A549 (cell line): ENCODE results near the gene ZFP62. TPM values are rescaled to one million over a fixed set of nuclear protein-coding genes. Genes with fewer than 3 reads are reported as not detected.

Experiments
- ATAC-seq, 2 experiments: fragments of 200-7000 bp in 1 of 2; fragments of >200 bp in 1 of 2; cut with Nextera tagmentation in 1 of 2; cut with Tn5 transposase in 1 of 2; 3 replicates each; pipeline versions ENCODE4 v1.8.0 to v1.9.1; 2018 to 2020; ENCODE audit warnings: mild to moderate bottlenecking in 1 of 2, moderate library complexity in 1 of 2
- CTCF ChIA-PET: fragments of 300-600 bp; sonication (Branson Sonifier 250); formaldehyde crosslinking; extraction: SDS; loops from one replicate; lab custom pipeline; 2021; ENCODE audit warnings: antibody characterized with exemption, inconsistent platforms; lab: Yijun Ruan, JAX
- POLR2A ChIA-PET: fragments of 350-600 bp; formaldehyde crosslinking; extraction: SDS; loops from one replicate; lab custom pipeline; 2021; ENCODE audit warnings: antibody characterized with exemption, inconsistent platforms; lab: Yijun Ruan, JAX
- DNase-seq, 2 experiments: peaks; one replicate each; pipeline versions ENCODE4 v3.0.0 to v3.0.0-alpha.2; 2011 to 2016; ENCODE audit warnings: low read depth in 1 of 2, low spot score in 1 of 2
- FAIRE-seq: peaks from 2 replicates; lab custom pipeline; 2011; peaks lifted over from hg19 to GRCh38; lab: Jason Lieb, UNC
- H3K27ac ChIP-seq, 2 experiments: fragments of >200 bp; sonication (Bioruptor Twin); formaldehyde crosslinking; 3 replicates each; pipeline ENCODE4 v1.5.1; 2016 to 2017
- H3K4me1 ChIP-seq: fragments of >200 bp; sonication (Bioruptor Twin); formaldehyde crosslinking; 3 replicates; pipeline ENCODE4 v1.6.1; 2016
- H3K4me2 ChIP-seq: fragments of >200 bp; sonication (Bioruptor Twin); formaldehyde crosslinking; 3 replicates; pipeline ENCODE4 v1.6.1; 2016
- H3K4me3 ChIP-seq: fragments of >200 bp; sonication (Bioruptor Twin); formaldehyde crosslinking; 3 replicates; pipeline ENCODE4 v1.5.1; 2016
- H3K9me3 ChIP-seq: fragments of >200 bp; sonication (Bioruptor Twin); formaldehyde crosslinking; 3 replicates; pipeline ENCODE4 v1.6.1; 2016
- BHLHE40 ChIP-seq: IDR thresholded peaks from 2 replicates; pipeline ENCODE4 v1.6.1; 2012; ENCODE audit warnings: low read depth, low read length, inconsistent platforms
- CBX2 ChIP-seq: fragments of 200-600 bp; sonication (generic); IDR thresholded peaks from 2 replicates; pipeline ENCODE4 v1.6.1; 2016; ENCODE audit warnings: low read depth, mild to moderate bottlenecking, borderline replicate concordance
- CBX8 ChIP-seq: fragments of 200-600 bp; sonication (generic); IDR thresholded peaks from 2 replicates; pipeline ENCODE4 v1.6.1; 2016
- EHMT2 ChIP-seq: fragments of 200-600 bp; sonication (generic); IDR thresholded peaks from 2 replicates; pipeline ENCODE4 v1.6.1; 2016; ENCODE audit warnings: antibody characterized with exemption, low read depth, mild to moderate bottlenecking, moderate library complexity
- EP300 ChIP-seq, 2 experiments: fragments of >200 bp; sonication (Bioruptor Twin); formaldehyde crosslinking; IDR thresholded peaks; 2 replicates in 1 of 2; 3 replicates in 1 of 2; pipeline ENCODE4 v1.6.1; 2016 to 2017
- FOXS1 ChIP-seq: fragments of 250-450 bp; sonication (Bioruptor Pico); IDR thresholded peaks from 2 replicates; pipeline ENCODE4 v1.5.0; 2020; ENCODE audit warnings: mild to moderate bottlenecking, moderate library complexity
- HOXA7 ChIP-seq: fragments of 250-450 bp; sonication (Bioruptor Pico); IDR thresholded peaks from 2 replicates; pipeline ENCODE4 v1.5.0; 2020; ENCODE audit warnings: mild to moderate bottlenecking, moderate library complexity
- JUN ChIP-seq, 2 experiments: fragments of >200 bp; sonication (Bioruptor Twin); formaldehyde crosslinking; IDR thresholded peaks; 2 replicates in 1 of 2; 3 replicates in 1 of 2; pipeline ENCODE4 v1.6.1; 2016 to 2017
- NR3C1 ChIP-seq: fragments of >200 bp; sonication (Bioruptor Twin); formaldehyde crosslinking; IDR thresholded peaks from 3 replicates; pipeline ENCODE4 v1.6.1; 2017
- PHF8 ChIP-seq: fragments of 200-600 bp; sonication (generic); IDR thresholded peaks from 2 replicates; pipeline ENCODE4 v1.6.1; 2016; ENCODE audit warnings: low read depth, mild to moderate bottlenecking, antibody characterized with exemption, moderate library complexity, borderline replicate concordance
- POLR2A ChIP-seq: IDR thresholded peaks from 2 replicates; pipeline ENCODE4 v1.6.1; 2012; ENCODE audit warnings: mild to moderate bottlenecking, low read length
- POLR2AphosphoS2 ChIP-seq: conservative IDR thresholded peaks from 2 replicates; pipeline ENCODE4 v1.6.1; 2012; ENCODE audit warnings: low read length, improper control_type of control experiment, inconsistent platforms
- RAD21 ChIP-seq, 2 experiments: fragments of >200 bp in 1 of 2; sonication (Bioruptor Twin) in 1 of 2; formaldehyde crosslinking in 1 of 2; IDR thresholded peaks in 1 of 2; conservative IDR thresholded peaks in 1 of 2; 2 replicates in 1 of 2; 3 replicates in 1 of 2; pipeline ENCODE4 v1.6.1; 2012 to 2018; ENCODE audit warnings: inconsistent platforms in 1 of 2
- RFX5 ChIP-seq: fragments of 450-650 bp; IDR thresholded peaks from 2 replicates; pipeline ENCODE4 v1.7.1; 2014; ENCODE audit warnings: antibody characterized with exemption, mild to moderate bottlenecking, moderate library complexity
- RNF2 ChIP-seq: fragments of 200-600 bp; sonication (generic); IDR thresholded peaks from 2 replicates; pipeline ENCODE4 v1.6.1; 2016; ENCODE audit warnings: low read depth, mild to moderate bottlenecking, antibody characterized with exemption, moderate library complexity, borderline replicate concordance
- SREBF2 ChIP-seq: fragments of 450-650 bp; IDR thresholded peaks from 2 replicates; pipeline ENCODE4 v1.6.1; 2014; ENCODE audit warnings: mild to moderate bottlenecking, moderate library complexity
- TP53 ChIP-seq: fragments of 250-450 bp; sonication (Bioruptor Pico); IDR thresholded peaks from 2 replicates; pipeline ENCODE4 v1.5.0; 2021; ENCODE audit warnings: mild to moderate bottlenecking, moderate library complexity
- WGBS: methylation state at CpG from one replicate; pipeline ENCODE4 v1.1.6; 2017; ENCODE audit errors: missing lambda C conversion rate; 5-methylcytosine and 5-hydroxymethylcytosine counted together
- polyA plus RNA-seq, 4 experiments: library from polyadenylated mRNA; depleted of rRNA in 3 of 4; stranded (reverse); fragments of >200 nt; fragmentation: RNase III in 1 of 4; extraction: RNeasy Plus Mini Kit Qiagen cat#74134 plus additional on column Dnase treatment in 1 of 4; gene quantifications; 2 replicates in 3 of 4; 3 replicates in 1 of 4; pipeline ENCODE4 v1.2.3, GENCODE V29; 2011 to 2017
- TF ChIP-seq, protein P1 (sequence below): IDR thresholded peaks from 2 replicates; pipeline ENCODE4 v1.6.1; 2012
- TF ChIP-seq, protein P2 (sequence below): fragments of 250-450 bp; sonication (Bioruptor Pico); IDR thresholded peaks from 2 replicates; pipeline ENCODE4 v1.5.0; 2021; ENCODE audit warnings: mild to moderate bottlenecking, moderate library complexity, borderline replicate concordance
- TF ChIP-seq, protein P3 (sequence below): fragments of >200 bp; sonication (Bioruptor Twin); formaldehyde crosslinking; IDR thresholded peaks from 3 replicates; pipeline ENCODE4 v1.5.1; 2016
- TF ChIP-seq, protein P4 (sequence below): IDR thresholded peaks from 2 replicates; pipeline ENCODE4 v1.6.1; 2012; ENCODE audit warnings: low read depth, borderline replicate concordance
- TF ChIP-seq, protein P5 (sequence below): fragments of 250-450 bp; sonication (Bioruptor Pico); IDR thresholded peaks from 2 replicates; pipeline ENCODE4 v1.5.0; 2020; ENCODE audit warnings: low read depth, mild to moderate bottlenecking, moderate library complexity
- TF ChIP-seq, protein P6 (sequence below): fragments of 200-600 bp; sonication (generic); IDR thresholded peaks from 2 replicates; pipeline ENCODE4 v1.6.1; 2016; ENCODE audit warnings: antibody characterized with exemption, mild to moderate bottlenecking, moderate library complexity

The ZFP62 gene
- polyA plus RNA-seq, 2 of the 4 experiments (the other 2 are of a cell fraction): 13.9 to 23.4 TPM

DNA sequence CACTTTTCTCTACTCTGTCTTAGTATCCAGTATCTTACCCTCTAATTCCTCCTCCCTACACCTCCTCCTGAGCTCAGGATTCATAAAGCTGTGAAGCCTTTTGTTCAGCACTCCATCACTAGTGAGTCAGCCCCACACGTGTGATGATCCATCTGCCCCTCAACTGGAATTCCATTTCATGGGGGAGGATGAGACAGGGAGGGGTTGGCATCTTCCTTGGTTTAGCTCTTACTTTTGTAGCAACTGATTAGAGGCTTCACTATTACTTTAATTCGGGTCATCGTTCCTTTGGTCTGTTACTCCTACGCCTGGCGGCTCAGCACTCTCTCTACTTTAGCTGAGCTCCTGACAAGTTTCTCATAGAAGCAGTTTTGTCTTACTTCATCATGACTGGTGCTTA is 49.7 kb upstream of the ZFP62 start (continued):
- TF ChIP-seq, protein P1, sequence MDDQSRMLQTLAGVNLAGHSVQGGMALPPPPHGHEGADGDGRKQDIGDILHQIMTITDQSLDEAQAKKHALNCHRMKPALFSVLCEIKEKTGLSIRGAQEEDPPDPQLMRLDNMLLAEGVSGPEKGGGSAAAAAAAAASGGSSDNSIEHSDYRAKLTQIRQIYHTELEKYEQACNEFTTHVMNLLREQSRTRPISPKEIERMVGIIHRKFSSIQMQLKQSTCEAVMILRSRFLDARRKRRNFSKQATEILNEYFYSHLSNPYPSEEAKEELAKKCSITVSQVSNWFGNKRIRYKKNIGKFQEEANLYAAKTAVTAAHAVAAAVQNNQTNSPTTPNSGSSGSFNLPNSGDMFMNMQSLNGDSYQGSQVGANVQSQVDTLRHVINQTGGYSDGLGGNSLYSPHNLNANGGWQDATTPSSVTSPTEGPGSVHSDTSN: no peak
- TF ChIP-seq HOXA7 (no peak), CBX2 (no peak)

DNA sequence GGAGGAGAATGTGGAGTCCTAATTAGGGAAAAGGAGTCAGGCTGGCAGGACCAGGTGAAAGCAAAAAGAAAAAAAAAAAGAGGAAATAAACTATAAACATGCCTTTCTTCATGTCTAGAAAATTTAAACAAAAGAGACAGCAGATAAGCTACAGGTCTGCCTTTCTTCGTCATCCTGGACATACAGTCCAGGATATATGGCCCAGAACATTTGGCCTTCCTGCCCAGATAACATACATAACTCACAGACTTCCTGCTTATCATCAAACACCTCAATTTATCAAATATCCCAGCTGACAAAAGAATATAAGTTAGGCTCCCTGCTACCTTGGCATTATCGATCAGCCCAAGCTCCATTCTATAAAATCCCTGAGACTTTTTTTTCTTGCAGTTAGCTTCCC is 49.1 kb upstream of the ZFP62 start:
- ChIA-PET CTCF (interaction anchor here (1.7 kb wide), 1 partner anchor 11 kb away, joined by 4 read pairs; the partner anchor contains the start of gene BTNL8), POLR2A (no interaction called here)
- TF ChIP-seq EP300 (IDR thresholded peaks at IDR 0.05) (no peak), CBX8 (no peak), BHLHE40 (no peak), RNF2 (no peak), RFX5 (no peak), TP53 (CRISPR knock-in tag) (no peak), POLR2AphosphoS2 (no peak)
- TF ChIP-seq, protein P2, sequence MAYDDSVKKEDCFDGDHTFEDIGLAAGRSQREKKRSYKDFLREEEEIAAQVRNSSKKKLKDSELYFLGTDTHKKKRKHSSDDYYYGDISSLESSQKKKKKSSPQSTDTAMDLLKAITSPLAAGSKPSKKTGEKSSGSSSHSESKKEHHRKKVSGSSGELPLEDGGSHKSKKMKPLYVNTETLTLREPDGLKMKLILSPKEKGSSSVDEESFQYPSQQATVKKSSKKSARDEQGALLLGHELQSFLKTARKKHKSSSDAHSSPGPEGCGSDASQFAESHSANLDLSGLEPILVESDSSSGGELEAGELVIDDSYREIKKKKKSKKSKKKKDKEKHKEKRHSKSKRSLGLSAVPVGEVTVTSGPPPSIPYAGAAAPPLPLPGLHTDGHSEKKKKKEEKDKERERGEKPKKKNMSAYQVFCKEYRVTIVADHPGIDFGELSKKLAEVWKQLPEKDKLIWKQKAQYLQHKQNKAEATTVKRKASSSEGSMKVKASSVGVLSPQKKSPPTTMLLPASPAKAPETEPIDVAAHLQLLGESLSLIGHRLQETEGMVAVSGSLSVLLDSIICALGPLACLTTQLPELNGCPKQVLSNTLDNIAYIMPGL (CRISPR knock-in tag): no peak
- H3K27ac ChIP-seq: no peak overlapping the region
- 23% methylated on average over 2 of the region's 2 CpGs for WGBS
- ATAC-seq (no peak), DNase-seq (no peak), FAIRE-seq (no peak)
- no peak overlapping the region for H3K4me2 ChIP-seq
- no peaks in the 10 kb centered on the region for H3K4me1 ChIP-seq
- H3K4me3 ChIP-seq: no peak overlapping the region
- peaks cover 2% of the 10 kb centered on the region; the same call in 1 of the 3 replicates for H3K9me3 ChIP-seq

DNA sequence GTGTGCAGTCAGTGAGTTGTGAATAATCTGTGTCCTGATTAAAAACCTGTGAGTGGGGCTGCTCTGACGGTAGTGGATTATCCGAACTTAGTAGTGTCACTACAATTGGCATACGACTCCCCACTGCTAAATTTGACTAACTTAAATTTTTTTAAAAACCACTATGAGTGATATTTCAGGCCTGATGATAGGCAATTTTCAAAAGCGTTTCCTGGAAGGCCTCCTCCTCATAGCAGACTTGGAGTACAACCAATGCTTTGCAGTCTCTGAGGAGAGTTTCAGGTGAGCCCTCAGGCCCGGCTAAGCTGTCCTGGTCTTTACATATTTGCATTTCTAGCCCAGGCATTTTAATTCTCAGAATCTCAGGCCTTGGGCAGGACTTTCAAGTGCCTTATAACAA is 48.7 kb upstream of the ZFP62 start:
- TF ChIP-seq, protein P3, sequence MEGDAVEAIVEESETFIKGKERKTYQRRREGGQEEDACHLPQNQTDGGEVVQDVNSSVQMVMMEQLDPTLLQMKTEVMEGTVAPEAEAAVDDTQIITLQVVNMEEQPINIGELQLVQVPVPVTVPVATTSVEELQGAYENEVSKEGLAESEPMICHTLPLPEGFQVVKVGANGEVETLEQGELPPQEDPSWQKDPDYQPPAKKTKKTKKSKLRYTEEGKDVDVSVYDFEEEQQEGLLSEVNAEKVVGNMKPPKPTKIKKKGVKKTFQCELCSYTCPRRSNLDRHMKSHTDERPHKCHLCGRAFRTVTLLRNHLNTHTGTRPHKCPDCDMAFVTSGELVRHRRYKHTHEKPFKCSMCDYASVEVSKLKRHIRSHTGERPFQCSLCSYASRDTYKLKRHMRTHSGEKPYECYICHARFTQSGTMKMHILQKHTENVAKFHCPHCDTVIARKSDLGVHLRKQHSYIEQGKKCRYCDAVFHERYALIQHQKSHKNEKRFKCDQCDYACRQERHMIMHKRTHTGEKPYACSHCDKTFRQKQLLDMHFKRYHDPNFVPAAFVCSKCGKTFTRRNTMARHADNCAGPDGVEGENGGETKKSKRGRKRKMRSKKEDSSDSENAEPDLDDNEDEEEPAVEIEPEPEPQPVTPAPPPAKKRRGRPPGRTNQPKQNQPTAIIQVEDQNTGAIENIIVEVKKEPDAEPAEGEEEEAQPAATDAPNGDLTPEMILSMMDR: no peak
- TF ChIP-seq, protein P4, sequence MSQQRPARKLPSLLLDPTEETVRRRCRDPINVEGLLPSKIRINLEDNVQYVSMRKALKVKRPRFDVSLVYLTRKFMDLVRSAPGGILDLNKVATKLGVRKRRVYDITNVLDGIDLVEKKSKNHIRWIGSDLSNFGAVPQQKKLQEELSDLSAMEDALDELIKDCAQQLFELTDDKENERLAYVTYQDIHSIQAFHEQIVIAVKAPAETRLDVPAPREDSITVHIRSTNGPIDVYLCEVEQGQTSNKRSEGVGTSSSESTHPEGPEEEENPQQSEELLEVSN: no peak
- no peak for TF ChIP-seq SREBF2
- TF ChIP-seq PHF8: no peak
- TF ChIP-seq NR3C1: no peak
- no peak for TF ChIP-seq FOXS1 (CRISPR knock-in tag)
- TF ChIP-seq EHMT2: no peak
- no peak for TF ChIP-seq RAD21 (conservative IDR thresholded peaks at IDR 0.05 in 1 of 2, IDR thresholded peaks at IDR 0.05 in 1 of 2)
- no peak for TF ChIP-seq JUN (IDR thresholded peaks at IDR 0.05)
- no peak for TF ChIP-seq POLR2A
- TF ChIP-seq, protein P5, sequence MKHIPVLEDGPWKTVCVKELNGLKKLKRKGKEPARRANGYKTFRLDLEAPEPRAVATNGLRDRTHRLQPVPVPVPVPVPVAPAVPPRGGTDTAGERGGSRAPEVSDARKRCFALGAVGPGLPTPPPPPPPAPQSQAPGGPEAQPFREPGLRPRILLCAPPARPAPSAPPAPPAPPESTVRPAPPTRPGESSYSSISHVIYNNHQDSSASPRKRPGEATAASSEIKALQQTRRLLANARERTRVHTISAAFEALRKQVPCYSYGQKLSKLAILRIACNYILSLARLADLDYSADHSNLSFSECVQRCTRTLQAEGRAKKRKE (CRISPR knock-in tag): no peak
- TF ChIP-seq, protein P6, sequence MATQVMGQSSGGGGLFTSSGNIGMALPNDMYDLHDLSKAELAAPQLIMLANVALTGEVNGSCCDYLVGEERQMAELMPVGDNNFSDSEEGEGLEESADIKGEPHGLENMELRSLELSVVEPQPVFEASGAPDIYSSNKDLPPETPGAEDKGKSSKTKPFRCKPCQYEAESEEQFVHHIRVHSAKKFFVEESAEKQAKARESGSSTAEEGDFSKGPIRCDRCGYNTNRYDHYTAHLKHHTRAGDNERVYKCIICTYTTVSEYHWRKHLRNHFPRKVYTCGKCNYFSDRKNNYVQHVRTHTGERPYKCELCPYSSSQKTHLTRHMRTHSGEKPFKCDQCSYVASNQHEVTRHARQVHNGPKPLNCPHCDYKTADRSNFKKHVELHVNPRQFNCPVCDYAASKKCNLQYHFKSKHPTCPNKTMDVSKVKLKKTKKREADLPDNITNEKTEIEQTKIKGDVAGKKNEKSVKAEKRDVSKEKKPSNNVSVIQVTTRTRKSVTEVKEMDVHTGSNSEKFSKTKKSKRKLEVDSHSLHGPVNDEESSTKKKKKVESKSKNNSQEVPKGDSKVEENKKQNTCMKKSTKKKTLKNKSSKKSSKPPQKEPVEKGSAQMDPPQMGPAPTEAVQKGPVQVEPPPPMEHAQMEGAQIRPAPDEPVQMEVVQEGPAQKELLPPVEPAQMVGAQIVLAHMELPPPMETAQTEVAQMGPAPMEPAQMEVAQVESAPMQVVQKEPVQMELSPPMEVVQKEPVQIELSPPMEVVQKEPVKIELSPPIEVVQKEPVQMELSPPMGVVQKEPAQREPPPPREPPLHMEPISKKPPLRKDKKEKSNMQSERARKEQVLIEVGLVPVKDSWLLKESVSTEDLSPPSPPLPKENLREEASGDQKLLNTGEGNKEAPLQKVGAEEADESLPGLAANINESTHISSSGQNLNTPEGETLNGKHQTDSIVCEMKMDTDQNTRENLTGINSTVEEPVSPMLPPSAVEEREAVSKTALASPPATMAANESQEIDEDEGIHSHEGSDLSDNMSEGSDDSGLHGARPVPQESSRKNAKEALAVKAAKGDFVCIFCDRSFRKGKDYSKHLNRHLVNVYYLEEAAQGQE: no peak
- TF ChIP-seq CBX2: no peak
- TF ChIP-seq, all 56 proteins: peak for 0
- 61% methylated on average over 5 of the region's 5 CpGs for WGBS
- Histone ChIP-seq H3K27ac (no peak overlapping the region), H3K4me2 (no peak overlapping the region), H3K9me3 (peaks cover 2% of the 10 kb centered on the region; the same call in 1 of the 3 replicates), H3K4me1 (no peaks in the 10 kb centered on the region), H3K4me3 (no peak overlapping the region)
- DNase-seq (no peak), ATAC-seq (no peak), FAIRE-seq (no peak)
- POLR2A ChIA-PET: no interaction called here
- CTCF ChIA-PET: interaction anchor here (1.7 kb wide), 1 partner anchor 10 kb away, joined by 4 read pairs; the partner anchor contains the start of gene BTNL8
